Gastroesophageal sphincter (tissue), 4 donors: ENCODE data around the gene HOXA4. TPM values are rescaled to one million over a fixed set of nuclear protein-coding genes. Genes with fewer than 3 reads are reported as not detected.

Source experiments
- ATAC-seq: fragments of 150-250 bp; one replicate; pipeline ENCODE4 v1.9.1; 2016; ENCODE audit warnings: mild to moderate bottlenecking, moderate library complexity
- H3K27ac ChIP-seq, 4 donors: fragments of 200-600 bp; sonication (generic) in 3 of 4; 1 replicate in 3 of 4; 2 replicates in 1 of 4; pipeline ENCODE4 v1.5.1; 2016 to 2019
- H3K27me3 ChIP-seq: fragments of 200-600 bp; sonication (generic); one replicate; pipeline ENCODE4 v1.5.1; 2019
- H3K36me3 ChIP-seq, 2 donors: fragments of 200-600 bp; sonication (generic); one replicate each; pipeline ENCODE4 v1.5.1; 2019; ENCODE audit warnings: control low read depth in 1 of 2
- H3K4me1 ChIP-seq, 3 donors: fragments of 200-600 bp; sonication (generic); 1 replicate in 2 of 3; 2 replicates in 1 of 3; pipeline ENCODE4 v1.5.1; 2016 to 2019; ENCODE audit warnings: control low read depth in 2 of 3
- H3K4me3 ChIP-seq, 2 donors: fragments of 200-600 bp; sonication (generic); one replicate each; pipeline ENCODE4 v1.5.1; 2019; ENCODE audit warnings: mild to moderate bottlenecking in 1 of 2, moderate library complexity in 1 of 2
- H3K9me3 ChIP-seq, 3 donors: fragments of 200-600 bp; sonication (generic); one replicate each; pipeline ENCODE4 v1.5.1; 2017 to 2019; ENCODE audit warnings: control low read depth in 2 of 3
- CTCF ChIP-seq, 4 experiments: fragments of 200-600 bp in 2 of 4; fragments of 450-650 bp in 2 of 4; sonication (generic) in 1 of 4; IDR thresholded peaks; one replicate each; pipeline ENCODE4 v1.5.1; 2017 to 2019; ENCODE audit warnings: antibody characterized with exemption in 4 of 4, mild to moderate bottlenecking in 2 of 4, moderate library complexity in 2 of 4
- EP300 ChIP-seq: sonication (generic); formaldehyde crosslinking; IDR thresholded peaks from one replicate; pipeline ENCODE4 v1.6.1; 2017; ENCODE audit warnings: antibody characterized with exemption, mild to moderate bottlenecking
- POLR2A ChIP-seq, 2 donors: fragments of 450-650 bp; IDR thresholded peaks; one replicate each; pipeline ENCODE4 v1.6.1; 2017; ENCODE audit warnings: antibody characterized with exemption in 2 of 2, mild to moderate bottlenecking in 2 of 2, moderate library complexity in 1 of 2
- POLR2AphosphoS5 ChIP-seq: sonication (generic); formaldehyde crosslinking; IDR thresholded peaks from one replicate; pipeline ENCODE4 v1.6.1; 2017; ENCODE audit warnings: antibody characterized with exemption
- WGBS, 2 donors: methylation state at CpG; one replicate each; pipeline ENCODE4 v1.1.5; 2018; ENCODE audit warnings: low coverage in 1 of 2; 5-methylcytosine and 5-hydroxymethylcytosine counted together
- total RNA-seq, 4 donors: library from RNA; depleted of rRNA; stranded (reverse); fragments of >200 nt; gene quantifications; one replicate each; pipeline ENCODE4 v1.1.0, GENCODE V29; 2016

The HOXA4 gene
- total RNA-seq, 4 donors from 2014 or later, result 8.6 to 20.2 (median 15.3) TPM

GRCh38 chr7:27176962-27177794 is 46.6 kb upstream of the HOXA4 start:
- Histone ChIP-seq H3K9me3 (no peaks in the 10 kb centered on the region), H3K27me3 (peaks cover 100% of the 10 kb centered on the region), H3K4me1 (peaks cover 0 to 36% (median 18%) of the 10 kb centered on the region in 3 donors), H3K27ac (no peak overlapping the region), H3K4me3 (no peak overlapping the region), H3K36me3 (no peaks in the 10 kb centered on the region)
- WGBS, 2 donors, result 82 to 85% methylated on average over 10 to 15 of the region's 22 CpGs
- TF ChIP-seq POLR2AphosphoS5, result no peak
- no peak for TF ChIP-seq CTCF (IDR thresholded peaks at IDR 0.05)
- no peak for TF ChIP-seq POLR2A (IDR thresholded peaks at IDR 0.05)
- no peak for TF ChIP-seq EP300
- no peak for ATAC-seq

- no peak for TF ChIP-seq EP300
- no peak for TF ChIP-seq CTCF (IDR thresholded peaks at IDR 0.05)
- TF ChIP-seq POLR2AphosphoS5, result no peak
- no peak for TF ChIP-seq POLR2A (IDR thresholded peaks at IDR 0.05)
- H3K27me3 ChIP-seq, result peaks cover 100% of the 10 kb centered on the region
- ATAC-seq, result no peak
- 80 to 100% methylated on average over 1 of the region's 3 CpGs for WGBS, 2 donors
- H3K27ac ChIP-seq, result no peak overlapping the region
- H3K36me3 ChIP-seq, result no peaks in the 10 kb centered on the region
- no peak overlapping the region for H3K4me3 ChIP-seq
- no peaks in the 10 kb centered on the region for H3K9me3 ChIP-seq
- H3K4me1 ChIP-seq, result peaks cover 0 to 36% (median 18%) of the 10 kb centered on the region in 3 donors
Observed at GRCh38 chr7:27176524-27176845, 45.9 kb upstream of the HOXA4 start.

- no peaks in the 10 kb centered on the region for H3K9me3 ChIP-seq
- peaks cover 100% of the 10 kb centered on the region for H3K27me3 ChIP-seq
- WGBS, 2 donors, result 82 to 89% methylated on average over 3 to 4 of the region's 40 CpGs
- no peak overlapping the region for H3K27ac ChIP-seq
- TF ChIP-seq EP300 (no peak), POLR2AphosphoS5 (no peak), CTCF (IDR thresholded peaks at IDR 0.05) (no peak), POLR2A (IDR thresholded peaks at IDR 0.05) (no peak)
- no peak overlapping the region for H3K4me3 ChIP-seq
- ATAC-seq, result no peak
- peaks cover 0 to 36% (median 18%) of the 10 kb centered on the region in 3 donors for H3K4me1 ChIP-seq
- no peaks in the 10 kb centered on the region for H3K36me3 ChIP-seq
Observed at GRCh38 chr7:27175626-27176523, 45.3 kb upstream of the HOXA4 start.

GRCh38 chr7:27174874-27175625 is 44.5 kb upstream of the HOXA4 start:
- peaks cover 100% of the 10 kb centered on the region for H3K27me3 ChIP-seq

More at GRCh38 chr7:27174874-27175625, 44.5 kb upstream of the HOXA4 start:
- H3K9me3 ChIP-seq, result no peaks in the 10 kb centered on the region
- no peak overlapping the region for H3K27ac ChIP-seq
- WGBS, 2 donors, result 17 to 71% methylated on average over 1 to 3 of the region's 12 CpGs
- peaks cover 0 to 36% (median 18%) of the 10 kb centered on the region in 3 donors for H3K4me1 ChIP-seq
- H3K4me3 ChIP-seq, result no peak overlapping the region
- TF ChIP-seq EP300 (no peak), POLR2AphosphoS5 (no peak), POLR2A (IDR thresholded peaks at IDR 0.05) (no peak), CTCF (IDR thresholded peaks at IDR 0.05) (no peak)
- no peaks in the 10 kb centered on the region for H3K36me3 ChIP-seq
- ATAC-seq, result no peak
